ENCODE measurements around the gene SLMAP.
"Not testable (repeated sequence)": the region's sequence is repeated elsewhere in the genome, so short reads cannot be mapped to it uniquely, and the experiment has no call there.

The SLMAP gene

GRCh38 chr3:57832900-57833313, 76.8 kb downstream of the SLMAP start:
- DNase-seq = no peak

GRCh38 chr3:57833763-57834162, 77.7 kb downstream of the SLMAP start:
- DNase-seq = no peak

DNA sequence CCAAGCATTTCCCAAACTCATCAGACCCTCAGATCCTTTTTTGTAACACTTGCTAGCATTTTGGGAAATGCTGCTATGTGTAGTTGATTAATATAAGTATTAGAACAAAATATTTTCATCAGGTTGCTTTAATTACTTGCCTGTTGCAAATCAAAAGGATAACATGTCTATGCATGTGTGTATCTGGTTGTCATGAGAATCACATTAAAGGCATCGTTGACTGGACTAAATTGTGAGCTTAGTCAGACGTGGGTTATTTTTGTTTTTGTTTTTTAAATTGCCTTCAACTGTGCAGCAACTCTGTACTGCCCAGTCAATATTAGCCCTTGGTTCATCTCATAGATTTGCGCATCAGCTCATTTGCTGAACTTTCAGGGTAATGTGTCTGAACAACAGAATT, 81.6 kb downstream of the SLMAP start:
- no peak for DNase-seq

DNA sequence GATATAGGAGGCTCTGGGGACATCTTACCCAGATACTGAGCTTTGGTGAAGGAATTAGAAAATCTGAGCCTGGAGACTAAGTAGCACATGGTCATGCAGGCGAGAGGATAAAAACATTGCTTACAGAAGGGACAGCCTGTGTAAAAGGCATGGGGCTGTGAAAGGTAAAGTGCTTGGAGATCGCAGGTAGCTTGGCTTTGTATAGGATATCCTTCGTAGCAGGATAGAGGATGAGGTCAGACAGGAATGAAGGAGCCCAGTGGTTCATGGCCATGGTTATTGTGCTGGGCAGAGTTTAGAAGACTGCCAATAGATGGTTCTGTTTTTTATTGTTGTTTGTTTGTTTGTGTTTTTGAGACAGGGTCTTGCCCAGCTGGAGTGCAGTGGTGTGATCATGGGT, 82.5 kb downstream of the SLMAP start:
- DNase-seq = no peak

DNA sequence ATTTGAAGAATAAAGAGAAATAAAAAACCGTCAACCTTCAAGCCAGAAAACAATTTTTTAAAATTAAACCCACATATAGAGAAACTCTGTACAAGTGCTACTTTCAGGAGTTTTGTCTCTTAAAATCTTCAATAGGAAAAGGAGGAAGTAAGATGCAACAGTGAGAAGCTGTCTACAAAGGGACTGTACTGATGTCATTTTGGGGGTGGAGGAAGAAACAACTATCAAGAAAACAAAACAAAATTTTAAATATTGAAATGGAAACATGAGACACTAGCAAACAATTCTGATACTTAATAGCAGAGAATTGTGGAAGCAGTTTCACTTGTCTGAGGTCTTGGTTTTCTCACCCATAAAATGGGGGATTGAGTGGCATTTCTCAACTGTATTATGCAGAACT, 84.4 kb downstream of the SLMAP start:
- DNase-seq = no peak

DNA sequence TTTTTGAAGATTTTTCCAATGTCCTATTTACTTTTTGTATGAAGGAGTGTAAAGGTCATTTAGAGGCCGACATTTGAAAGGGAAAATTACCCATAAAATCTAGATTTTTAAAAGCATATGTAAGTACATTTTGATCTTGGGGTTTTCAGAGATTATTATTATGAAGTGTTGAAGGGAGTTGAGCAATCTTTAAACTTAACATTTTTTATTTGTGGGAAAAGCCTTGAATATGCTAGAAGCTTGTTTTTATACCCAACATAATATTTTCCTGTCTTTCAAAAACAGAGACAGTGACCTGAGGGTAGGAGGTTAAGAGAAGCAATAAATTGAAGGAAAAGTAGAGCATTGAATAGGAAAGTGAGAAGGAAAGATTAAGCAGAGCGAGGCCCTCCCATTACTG, 85.7 kb downstream of the SLMAP start:
- no peak for DNase-seq

- no peak for DNase-seq
Observed at GRCh38 chr3:57848177-57848738, 92.1 kb downstream of the SLMAP start.

- no peak for DNase-seq
Observed at GRCh38 chr3:57851304-57851703, 95.2 kb downstream of the SLMAP start.

- DNase-seq = no peak
Observed at GRCh38 chr3:57852896-57853295, 96.8 kb downstream of the SLMAP start.

- no peak for DNase-seq
Observed at GRCh38 chr3:57855281-57855680, 99.2 kb downstream of the SLMAP start.

DNA sequence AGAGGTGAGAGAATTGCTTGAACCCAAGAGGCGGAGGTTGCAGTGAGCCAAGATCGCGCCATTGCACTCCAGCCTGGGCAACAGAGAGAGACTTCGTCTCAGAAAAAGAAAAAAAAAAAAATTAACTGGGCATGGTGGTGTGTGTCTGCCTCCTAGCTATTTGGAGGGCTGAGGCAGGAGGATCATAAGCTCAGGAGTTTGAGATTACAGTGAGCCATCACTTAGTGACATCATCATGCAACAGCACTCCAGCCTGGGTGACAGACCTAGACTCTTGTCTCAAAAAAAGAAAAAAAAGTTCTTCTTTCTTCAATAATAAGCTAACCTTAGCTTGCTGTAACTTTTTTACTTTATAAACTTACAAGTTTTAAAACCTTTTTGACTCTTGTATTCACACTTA, 99.8 kb downstream of the SLMAP start:
- DNase-seq = no peak

DNA sequence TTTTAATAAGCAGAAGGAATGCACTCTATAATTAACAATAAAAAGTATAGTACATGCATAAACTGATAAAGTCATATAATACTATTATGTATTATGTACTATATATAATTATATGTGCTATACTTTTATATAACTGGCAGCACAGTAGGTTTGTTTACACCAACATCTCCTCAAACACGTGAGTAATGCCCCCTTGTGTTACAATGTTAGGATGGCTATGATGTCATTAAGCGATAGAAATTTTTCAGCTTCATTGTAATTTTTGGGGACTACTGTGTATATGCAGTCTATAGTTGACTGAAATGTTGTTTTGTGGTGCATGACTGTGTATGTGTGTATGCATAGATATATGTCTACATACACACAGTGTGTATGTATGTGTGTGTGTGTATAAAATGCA, 100.6 kb downstream of the SLMAP start:
- DNase-seq = no peak

DNA sequence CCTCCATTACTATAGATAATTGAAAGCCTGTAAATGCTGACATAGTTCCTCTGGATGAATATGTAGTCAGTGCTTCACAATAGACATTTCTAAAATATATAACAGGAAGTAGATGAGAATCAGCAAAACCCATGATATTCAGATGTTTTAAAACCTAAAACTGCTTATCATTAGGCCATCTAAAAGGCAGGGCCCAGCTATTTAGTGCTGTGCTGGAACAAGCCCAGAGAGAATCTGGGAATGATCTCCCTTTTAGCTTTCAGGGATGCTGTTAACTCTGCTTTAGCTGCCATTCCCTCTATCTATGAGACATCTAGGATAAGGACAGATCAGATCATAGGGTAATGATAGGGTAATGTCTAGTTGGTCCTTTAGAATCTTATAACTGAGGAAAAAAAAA, 106.8 kb downstream of the SLMAP start:
- no peak for DNase-seq

DNA sequence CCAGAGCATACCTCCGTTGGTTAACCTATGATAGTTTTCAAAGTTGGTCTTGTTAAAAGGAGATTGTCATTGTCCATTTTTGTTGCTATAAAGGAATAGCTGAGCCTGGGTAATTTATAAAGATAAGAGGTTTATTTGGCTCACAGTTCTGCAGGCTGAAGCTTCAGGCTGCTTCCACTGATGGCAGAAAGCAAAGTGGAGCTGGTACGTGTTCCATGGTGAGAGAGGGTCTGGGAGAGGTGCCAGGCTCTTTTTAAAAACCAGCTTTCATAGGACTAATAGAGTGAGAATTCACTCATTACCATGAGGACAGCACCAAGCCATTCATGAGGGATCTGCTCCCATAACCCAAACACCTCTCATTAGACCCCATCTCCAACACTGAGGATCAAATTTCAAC, 107.3 kb downstream of the SLMAP start:
- DNase-seq = no peak

DNA sequence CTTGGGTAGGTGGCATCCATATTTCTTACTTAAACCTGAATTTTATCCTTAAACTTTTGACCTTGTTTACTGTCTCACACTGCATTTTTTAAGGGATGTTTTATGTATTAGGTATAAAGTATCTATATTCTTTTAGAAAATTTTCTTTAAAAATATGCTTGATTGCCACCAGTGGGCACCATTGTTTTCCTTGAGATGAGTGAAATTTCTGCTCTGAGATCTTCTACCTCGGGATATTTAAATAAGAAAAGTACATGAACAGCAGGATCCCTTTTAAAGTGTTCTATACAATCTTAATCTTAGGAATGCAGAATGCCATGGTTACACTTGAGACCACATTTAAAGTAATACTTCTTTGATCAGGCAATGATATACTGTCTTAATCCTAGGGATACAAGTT, 108.7 kb downstream of the SLMAP start:
- DNase-seq = no peak

- not testable (repeated sequence) for DNase-seq
Observed at GRCh38 chr3:57869110-57869509, 113.0 kb downstream of the SLMAP start.

DNA sequence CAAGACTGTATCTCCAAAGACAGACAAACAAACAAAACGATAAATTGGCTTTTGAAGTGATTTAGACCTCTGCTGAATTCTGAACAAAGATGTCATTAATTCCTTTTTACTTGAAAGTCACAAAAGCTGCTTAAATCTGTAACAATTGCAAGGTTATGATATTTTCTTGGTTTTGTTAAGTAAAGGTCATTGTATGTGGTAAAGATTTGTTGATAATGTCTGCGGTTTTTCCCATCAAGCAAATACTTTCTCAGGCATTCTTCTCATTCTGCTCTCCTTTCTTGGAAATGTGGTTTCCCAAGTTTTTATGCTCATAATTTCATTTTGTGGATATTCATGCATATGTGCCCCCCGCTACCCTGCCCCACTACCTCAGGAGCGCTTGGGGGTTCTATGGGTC, 116.5 kb downstream of the SLMAP start:
- DNase-seq = no peak

DNA sequence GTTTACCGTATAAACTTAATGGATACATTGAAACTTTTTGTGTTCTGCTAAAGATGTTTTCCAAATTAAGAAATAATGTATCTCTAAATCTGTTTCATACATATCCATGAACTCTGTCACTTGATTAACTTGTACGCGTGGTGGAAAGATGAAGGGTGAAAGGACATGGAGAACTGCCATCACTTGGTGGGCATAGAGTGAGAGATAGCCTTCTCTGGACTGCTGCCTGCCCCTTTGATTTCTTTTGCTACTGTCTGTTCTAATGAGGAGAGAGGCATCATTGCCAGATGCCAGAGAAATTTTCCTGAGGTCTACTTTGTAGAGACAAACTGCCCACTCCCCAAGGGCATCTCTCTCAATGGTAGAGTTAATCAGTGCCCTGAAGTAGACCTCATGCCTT, 120.5 kb downstream of the SLMAP start:
- no peak for DNase-seq

- no peak for DNase-seq
Observed at GRCh38 chr3:57877116-57877515, 121.0 kb downstream of the SLMAP start.

GRCh38 chr3:57884436-57884835, 128.3 kb downstream of the SLMAP start:
- DNase-seq = not testable (repeated sequence)

GRCh38 chr3:57889807-57890206, 133.7 kb downstream of the SLMAP start:
- no peak for DNase-seq

DNA sequence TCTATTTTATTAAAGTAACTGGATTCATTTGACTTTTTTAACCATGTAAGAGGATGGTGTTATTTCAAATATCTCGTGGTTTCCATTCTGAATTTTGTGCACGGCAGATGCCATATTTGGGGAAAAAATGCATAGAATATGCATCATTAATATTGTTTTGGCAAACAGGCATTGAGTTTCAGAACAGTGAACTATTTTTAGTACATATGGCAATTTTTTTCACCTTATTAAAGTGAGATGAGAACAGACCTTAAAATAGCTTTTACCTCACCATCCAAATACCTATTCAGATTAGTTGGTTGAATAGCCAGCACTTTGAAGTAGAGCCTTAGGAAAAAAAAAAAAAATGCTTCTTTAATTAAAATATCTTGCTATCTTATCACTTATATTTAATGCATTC, 134.8 kb downstream of the SLMAP start:
- DNase-seq = no peak

GRCh38 chr3:57892423-57892822, 136.3 kb downstream of the SLMAP start:
- no peak for DNase-seq

DNA sequence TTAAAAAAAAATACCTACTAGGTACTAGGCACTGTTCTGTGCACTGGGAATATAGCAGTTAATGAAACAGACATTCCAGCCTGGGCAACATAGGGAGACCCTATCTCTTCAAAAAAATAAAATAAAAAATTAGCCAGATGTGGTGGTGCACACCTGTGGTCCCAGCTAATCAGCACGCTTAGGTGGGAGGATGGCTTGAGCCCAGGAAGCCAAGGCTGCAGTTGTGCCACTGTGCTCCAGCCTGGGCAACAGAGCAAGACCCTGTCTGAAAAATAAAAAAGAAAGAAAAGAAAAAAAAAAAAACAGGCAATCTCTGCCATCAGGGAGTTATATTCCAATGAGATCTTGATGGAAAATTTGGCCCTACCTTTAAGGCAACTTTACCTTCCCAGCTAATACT, 137.0 kb downstream of the SLMAP start:
- DNase-seq = no peak

DNA sequence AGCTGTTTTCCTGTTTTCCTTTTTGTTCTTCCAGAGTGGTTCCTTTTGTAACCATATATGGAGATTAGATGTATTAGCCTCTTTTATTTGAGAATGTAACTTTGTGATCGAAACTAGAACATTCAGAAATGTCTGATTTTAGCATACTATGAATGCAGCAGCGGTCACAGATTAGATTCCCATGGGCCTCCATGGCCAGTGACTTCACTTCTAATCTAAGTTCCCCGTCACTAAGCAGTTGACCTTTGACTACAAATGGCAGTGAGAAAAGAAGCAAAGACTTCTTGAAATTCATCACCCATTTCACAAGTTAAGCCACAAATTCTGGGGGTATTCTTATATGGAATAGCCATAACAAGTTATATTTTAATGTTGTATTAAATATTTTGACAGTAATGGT, 137.6 kb downstream of the SLMAP start:
- no peak for DNase-seq

GRCh38 chr3:57896031-57896430, 139.9 kb downstream of the SLMAP start:
- DNase-seq = no peak

Measured in amniotic stem cell (primary cell).